GM19351 (cell line): ENCODE measurements around the gene SLC28A3.

Experiments
- ATAC-seq: cut with Tn5 transposase; IDR thresholded peaks from one replicate; pipeline ENCODE4 v1.9.1; 2021; ENCODE audit warnings: mild to moderate bottlenecking, moderate library complexity; ENCODE audit not compliant: unreplicated experiment

Gene SLC28A3

DNA sequence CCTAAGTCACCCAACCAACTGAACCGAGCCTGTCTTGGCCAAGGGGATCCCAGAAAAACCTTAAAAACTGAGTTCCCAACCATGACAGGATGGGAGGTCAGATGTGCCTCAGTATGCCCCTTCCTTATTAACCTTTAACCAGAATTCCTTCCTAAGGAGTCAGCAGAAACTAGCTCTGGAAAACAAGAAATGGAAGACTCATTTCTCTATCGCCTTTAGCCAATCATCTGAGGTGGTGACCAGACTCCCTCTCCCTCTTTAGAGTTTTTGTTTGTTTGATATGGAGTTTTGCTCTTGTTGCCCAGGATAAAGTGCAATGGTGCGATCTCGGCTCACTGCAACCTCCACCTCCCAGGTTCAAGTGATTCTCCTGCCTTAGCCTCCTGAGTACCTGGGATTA lies 37.5 kb downstream of the SLC28A3 start:
- no peak for ATAC-seq

DNA sequence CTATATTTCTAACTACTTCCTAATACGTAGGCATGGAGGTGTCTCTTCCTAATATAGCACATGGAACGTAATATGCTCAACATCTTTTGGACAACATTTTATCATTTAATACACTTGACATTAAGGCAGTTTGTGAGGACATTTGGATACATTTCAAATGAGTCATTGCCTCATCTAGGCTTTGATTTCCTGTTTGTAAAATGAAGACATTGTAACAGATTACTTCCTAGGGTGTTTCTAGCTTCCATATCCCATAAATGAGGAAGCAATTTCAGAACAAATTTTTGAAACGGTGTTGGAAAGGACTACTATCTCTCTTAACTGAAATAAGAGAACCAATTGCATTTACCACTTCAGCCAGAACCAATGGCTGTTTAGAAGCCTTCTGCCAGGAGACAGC lies 38.7 kb downstream of the SLC28A3 start:
- ATAC-seq, result no peak

DNA sequence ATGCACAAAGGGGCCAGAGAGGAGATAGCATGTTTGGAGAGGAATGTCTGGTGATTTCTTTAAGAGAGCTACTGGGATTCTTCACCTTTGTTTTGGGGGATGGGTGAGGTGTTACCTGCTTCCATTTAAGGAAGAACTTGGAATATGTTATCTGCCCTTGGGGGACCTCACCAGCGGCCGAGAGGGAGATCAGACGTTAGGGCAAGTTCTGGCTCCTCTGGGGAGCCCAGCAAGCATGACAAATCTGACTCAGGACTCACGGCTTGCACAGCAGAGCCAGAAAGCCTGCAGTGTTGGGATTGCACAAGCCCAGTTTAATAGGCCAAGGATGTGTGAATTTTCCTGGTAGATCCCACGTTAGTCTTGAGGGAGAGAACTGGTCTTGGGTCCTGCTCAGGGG lies 40.3 kb downstream of the SLC28A3 start:
- ATAC-seq, result no peak

DNA sequence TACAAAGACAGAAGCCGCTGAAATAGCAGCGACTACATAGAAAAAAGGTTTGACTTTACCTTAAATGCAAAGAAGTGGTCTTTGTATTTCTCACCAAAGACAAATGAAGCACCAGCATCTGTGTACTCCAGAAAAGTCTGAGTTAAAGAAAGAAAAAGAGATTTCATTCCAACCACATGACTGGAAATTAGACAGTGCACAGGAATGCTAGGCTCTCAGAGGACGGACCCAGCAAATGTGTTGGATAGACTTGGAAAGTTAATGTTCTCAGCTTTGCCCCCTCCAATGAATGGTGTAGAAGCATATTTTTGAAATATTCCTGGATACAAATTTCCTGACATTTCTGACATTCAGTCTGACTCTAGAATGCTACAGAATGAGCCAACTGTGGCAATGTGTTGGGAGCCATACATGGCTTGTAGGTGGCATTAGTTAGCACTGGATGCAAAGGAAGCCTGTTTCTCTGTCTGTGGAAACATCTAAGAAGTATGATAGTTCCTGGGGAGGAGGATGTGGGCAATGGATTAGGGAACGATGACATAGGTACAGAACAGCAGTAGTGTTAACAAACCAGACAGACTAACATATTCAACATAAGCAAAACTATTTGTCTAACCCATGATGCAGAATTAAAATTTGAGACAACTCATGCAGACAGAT lies 43.3 kb downstream of the SLC28A3 start:
- no peak for ATAC-seq

DNA sequence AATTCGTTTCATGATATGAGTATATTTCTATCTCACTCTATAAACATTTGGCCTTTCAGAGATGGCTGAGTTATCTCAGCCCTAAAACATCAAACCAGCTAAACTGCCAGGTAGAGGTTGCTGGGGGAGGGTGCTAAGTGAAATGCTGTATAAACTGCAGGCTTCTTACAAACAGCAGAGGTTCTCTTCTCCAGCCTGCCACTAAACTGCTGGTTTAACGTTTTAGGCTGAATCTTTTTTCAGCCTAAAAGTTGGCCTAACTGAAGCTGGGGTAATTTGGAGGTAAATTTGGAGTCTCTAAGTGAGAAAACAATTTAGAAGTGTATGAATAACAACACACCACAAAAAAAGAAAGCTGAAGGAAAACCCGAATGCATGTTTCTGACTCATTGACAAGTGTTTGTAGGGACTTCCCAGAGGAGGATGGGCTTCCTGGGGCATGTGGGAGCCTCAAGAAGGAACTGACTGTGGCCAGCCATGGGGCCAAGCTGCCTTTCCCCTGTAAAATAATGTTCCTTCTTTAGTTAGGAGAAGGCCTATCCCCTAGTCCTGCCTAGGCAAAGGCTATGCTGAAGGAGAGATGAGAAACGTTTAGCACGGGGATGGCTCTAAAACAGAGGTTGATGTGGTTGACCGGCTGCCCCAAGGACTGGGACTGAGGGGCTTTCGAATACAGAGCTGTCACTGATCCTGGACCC lies 44.3 kb downstream of the SLC28A3 start:
- peak; percentile 53 for ATAC-seq

DNA sequence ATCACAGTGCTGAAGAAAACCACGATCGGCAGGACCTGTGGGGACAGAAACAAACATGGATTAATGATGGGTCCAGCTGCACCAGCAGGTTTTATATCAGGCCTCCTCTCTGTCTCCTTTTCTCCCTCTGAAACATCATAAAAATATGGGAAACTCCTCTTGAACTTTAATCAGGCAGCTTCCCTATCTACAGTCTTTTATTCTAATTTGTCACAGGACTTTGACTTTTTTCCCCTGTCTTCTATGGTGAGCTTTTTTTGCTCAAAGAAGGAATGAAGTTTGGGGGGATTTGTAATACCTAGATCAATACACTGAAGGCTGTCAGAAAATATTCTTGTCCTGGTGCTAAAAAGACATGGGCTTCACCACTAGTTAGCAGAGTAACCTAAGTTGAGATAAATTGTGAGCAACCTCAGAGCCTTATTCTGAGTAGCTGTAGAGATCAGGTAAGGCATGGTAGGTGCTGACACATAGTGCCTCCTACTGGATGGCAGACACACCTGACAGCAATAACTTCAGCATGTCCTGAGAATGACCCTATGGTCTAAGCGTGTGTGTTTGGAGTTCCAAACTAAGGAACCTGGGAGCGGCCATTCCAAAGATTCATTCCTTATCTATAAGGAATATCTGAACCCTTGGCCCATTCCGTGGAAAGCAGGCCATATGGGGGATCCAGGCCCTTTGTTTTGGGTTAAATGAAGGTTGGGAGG lies 46.2 kb downstream of the SLC28A3 start:
- ATAC-seq, result no peak

DNA sequence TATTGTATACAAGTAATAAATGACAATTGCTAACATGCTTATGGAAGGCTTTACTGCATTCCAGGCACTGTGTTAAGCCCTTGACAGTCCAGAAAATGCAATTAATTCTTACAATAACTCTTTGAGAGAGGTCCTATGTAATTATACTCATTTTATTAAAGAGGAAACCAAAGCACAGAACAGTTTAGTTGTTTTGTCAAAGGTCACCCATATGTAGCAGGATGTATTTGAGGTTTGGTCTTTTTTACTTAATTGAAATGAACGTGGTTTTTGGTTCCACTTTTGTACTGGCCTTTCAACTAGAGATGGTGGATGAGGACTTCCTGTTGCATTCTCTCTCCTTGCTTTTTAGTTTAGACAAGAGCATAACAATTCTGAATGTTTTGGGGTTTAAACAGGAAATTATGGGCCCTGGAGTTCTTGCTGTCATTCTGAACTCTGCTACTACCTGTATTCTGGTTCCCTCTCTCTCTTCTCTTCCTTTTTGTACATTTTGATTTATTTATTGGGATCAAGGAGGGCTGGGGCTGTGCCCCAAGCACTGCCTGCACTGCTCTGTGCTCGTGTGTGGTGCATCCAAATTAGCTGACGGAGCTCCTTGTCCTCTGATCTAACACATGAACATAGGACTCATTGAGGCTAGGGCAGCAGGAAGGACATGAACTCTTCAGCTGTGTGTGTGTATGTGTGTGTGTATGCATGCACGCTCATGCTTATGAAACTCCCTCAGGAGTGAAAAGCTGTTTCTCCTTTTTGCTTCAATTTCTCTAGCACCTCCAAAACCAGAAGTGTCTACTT lies 47.4 kb downstream of the SLC28A3 start:
- peak; percentile 54 for ATAC-seq

DNA sequence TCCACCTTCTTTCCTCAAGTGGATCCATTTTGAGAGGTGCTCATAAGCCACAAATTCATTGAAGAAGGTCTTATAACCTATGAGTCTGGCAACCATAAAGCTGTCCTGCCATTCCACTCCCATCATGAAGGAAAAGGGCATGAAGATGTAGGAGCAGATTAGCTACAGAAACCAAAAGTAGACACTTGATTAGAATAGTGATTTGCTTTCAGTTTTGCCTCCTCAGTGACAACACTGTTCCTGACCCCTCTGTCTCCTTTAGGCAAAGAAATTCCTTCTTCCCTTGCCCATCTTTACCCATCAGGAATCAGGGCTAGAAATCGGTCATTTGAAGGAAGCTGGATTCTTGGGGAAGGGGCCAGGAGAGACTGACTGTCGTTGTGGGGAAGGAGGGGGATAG lies 55.2 kb downstream of the SLC28A3 start:
- ATAC-seq, result no peak

DNA sequence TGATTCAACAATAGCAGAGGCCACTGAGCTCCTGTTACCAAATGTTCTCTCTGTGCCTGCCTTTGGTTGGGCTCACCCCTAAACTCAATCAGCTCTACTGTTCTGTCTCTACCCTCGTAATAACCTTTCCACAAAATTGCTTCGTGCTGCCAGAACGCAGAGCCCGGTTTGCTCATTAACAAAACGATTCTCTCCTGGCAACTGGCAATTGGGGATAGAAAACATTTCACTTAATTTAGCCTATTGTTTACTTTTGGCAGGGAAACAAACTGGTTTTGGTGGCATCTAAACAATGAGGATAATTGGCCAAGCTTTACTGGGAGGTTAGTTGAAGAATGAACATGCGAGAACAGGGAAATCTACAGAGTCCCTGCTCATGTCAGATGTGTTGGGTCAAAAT lies 56.6 kb downstream of the SLC28A3 start:
- ATAC-seq, result no peak

DNA sequence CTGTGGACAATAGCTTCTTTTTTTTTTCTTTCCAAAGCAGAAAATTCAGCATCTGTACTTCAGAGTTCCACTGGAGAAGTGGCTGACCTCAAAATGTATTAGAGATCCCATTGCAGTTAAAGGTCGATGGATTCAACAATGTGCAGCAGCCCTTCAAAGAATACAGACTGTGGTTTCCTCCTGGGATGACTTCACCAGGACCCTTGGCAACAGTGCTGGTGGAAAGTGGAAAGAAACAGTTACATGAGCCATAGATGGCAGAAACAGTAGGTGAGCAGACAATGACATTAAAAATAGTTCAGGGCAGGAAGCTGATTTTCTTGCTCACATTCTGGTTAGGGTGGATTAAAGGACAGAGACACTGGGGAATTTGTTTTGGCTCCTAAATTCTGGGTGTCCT lies 62.4 kb downstream of the SLC28A3 start:
- ATAC-seq, result no peak

DNA sequence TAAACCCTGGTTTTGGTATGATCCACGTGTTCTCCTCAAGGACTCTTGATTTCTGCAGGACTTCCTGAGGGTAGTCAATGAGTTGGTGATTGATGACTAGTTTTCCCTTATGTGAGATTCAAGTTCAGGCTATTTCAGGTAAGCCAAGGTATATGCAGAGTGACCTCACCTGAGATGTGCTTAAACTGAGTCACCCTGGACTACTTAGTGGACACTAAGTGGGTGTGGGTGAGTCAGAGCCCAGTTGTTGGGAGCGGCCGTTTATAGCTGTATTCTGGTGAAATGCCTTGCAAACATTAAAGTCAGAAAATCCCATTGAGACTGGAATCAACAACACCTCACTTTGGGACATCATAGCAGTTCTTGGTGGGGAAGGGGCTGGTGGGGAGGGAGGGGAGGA lies 62.9 kb downstream of the SLC28A3 start:
- no peak for ATAC-seq

DNA sequence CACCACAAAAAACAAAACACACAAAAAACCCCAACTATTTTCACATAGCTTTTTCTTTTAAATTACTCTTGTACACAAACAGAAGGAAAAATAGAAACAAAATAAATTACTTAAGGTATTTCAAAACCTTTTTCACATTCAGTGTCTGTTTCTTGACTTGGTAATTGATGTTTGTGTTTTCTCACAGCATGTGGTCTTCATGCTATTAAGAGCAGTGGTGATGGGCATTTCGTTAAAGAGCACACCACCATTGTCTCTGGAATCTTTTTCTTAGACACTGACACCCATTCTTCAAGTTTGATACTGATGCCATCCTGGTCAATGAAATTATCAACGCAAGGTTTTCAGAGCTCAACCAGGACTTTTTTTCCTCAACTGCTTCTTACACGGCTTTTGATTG lies 63.8 kb downstream of the SLC28A3 start:
- no peak for ATAC-seq

DNA sequence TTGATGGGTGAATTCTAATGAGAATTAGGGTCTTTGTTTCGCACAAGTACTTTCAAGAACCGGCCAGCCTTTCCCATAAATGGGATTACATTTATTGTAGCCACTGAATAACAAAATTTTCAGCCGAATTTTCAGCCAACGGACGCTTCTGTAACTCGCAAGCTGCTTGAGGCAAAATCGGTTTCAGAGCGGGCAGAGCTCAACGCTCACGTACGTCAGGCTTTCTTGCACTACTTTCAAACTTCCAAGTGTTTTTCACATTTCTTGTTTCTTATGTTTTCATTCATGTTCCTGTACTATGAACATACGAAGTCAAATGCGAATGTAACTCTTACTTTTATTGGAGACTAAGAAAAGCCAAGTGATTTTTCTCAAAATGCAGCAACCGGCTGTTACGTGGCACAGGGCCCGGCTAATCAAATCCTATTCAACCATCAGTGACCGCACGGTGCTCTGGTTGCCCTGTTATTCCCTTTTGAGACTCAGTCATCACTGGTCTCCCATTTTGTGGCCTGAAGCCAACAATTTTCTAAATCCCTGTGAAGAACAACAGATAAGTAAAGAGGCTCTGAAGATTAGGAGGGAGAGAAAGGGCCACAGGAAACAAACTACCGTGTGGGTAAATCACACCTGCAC lies 68.5 kb downstream of the SLC28A3 start:
- ATAC-seq, result no peak

DNA sequence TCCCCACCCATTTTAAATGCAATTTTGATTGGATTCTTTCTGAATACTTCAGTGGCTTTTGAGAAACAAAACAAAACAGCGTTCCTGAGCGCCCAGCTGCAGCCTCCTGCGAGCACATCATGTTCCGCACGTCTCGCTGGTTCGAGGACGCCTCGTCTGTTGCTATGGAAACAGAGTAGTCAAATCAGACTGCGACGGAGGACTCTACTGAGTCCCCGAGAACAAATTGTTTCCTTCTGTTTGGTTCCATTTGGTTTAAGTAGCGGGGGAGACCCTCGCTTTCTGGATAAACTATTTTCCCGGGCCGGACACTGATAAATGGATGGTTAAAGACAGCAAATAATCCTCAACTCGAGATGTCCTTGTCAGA lies 69.0 kb downstream of the SLC28A3 start:
- peak; percentile 99 for ATAC-seq

DNA sequence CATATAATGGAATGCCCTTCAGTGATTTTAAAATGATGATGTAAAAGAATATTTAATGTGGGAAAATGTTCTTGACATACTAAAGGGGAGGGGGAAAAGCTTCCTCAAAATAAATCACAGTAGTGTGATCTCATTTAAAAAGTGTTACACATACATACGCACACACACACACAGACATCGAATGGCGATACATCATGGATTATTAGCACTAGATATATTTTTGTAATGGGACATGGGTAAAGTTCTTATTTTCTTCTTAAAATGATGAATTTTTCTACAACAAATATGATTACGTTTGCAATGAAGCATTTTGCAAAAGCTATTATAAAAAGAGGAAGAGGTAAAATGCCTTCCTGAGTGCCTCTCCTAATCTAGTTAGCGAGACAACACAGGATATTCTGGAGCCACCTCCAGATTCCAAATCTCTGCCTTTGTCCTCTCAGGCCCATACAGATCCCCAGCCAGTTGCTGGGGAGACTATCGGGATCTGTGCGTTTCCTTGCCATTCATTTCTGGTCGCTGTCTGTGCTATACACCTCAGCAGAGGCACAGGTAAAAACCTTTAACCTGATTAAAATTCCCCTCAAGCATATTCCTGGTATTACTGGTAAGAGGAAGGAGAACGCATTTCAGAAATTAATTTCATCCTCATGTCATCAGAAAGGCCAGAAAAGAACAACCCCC lies 69.6 kb downstream of the SLC28A3 start:
- ATAC-seq, result peak; percentile 31

DNA sequence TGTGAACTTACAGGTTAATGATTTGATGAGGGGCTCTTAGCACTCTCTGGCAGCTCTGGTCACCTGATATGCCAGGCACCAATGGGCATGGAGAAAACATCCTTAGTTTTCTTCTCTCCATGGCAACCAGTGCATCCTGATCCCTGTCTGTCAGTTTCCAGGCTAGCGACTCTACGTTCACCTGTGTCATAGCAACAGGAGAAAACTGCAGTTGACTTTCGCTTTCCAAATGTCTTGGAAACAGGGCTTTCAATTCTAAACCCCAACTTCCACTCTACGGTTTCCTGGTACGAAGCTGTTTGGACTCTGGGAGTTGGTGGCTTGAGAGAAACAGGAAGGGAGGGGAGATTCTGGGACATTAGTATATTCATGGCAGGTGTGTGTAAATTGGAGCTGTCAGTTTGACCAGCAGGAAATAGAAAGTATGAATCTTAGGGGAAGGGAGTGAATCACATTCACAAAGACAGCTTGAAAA lies 74.4 kb downstream of the SLC28A3 start:
- ATAC-seq, result no peak

DNA sequence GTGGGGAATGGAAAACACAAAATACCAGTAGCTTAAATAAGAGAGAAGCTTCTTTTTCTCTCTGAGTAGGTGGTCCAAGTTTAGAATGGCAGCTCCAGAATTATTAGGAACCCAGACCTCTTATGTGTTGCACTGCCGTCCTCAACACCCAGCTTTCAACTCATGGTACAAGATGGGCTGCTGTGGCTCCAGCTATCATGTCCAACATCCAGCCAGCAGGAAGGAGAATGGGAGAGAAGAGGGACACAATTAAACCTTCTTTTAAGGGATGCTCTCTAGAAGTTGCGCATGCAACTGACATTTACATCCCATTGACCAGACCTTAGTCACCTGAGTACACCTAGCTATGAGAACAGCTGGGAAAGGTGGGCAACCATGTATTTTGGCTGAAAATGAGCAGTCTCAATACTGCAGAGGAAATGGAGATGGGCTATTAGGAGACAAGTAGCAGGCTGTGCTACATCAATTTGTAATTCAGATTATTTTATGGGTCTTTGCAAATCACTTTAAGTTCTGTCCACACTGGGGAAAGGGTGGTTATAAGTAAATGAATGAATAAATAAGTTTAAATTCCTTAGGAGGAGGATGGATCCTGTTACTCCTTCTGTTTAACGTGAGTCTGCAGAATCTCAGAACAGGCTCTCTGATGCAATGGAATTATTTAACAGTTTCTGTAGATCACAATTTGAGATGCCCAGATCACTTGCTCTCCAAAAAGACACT lies 76.1 kb downstream of the SLC28A3 start:
- ATAC-seq, result no peak

DNA sequence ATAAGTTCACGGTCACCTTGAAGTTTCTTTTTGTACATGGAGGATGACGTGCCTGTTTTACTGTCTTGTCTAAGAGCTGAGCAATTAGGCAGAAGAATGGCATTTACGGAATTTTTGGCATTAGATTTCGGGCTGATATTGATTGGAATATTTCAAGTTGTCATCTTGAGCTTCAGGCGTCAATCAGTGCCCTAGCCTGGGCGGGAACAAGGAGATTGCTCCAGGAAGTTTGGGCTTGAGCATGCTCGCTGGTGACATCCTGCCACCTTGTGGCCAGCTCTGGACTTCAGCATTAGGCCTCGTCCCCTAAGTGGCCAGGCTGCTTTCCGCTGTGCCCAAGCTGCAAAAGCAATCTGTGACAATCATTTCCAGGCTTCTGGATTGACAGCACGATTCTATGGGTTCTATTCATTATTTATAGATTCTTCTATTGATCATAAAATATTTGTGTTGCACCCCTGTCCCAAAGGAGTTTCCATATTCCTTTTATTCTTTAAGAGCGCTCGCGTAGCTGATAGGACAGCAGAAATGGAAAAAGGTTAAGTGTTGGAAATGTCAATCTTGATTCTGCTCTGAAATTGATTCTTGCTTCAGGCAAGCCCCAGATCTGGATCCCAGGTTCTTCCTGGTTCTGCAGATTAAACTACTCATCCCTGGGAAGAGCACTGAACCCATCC lies 79.3 kb downstream of the SLC28A3 start:
- ATAC-seq, result peak; percentile 77

DNA sequence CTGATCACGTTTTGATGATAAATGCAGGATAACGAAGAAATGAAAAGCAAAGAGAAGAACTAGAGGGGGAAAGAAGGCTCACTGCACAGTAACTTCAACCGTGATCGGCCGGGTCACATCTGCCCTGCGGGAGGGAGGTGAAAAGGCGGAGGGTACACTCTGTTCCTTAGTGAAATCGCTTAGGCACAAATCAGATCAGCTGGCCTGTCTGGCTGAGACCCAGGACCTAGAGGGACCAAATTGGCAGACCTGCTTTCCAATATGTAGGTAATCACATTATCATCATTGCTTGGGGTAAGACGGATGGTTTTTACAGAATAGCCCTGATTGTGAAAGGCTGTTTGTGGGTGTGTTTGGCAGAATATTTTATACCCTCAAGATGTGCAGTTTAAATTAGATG lies 82.2 kb downstream of the SLC28A3 start:
- no peak for ATAC-seq
